ENCODE results near the gene ZSWIM3. TPM values are rescaled to one million over a fixed set of nuclear protein-coding genes. Genes with fewer than 3 reads are reported as not detected.

ZSWIM3 gene
- total and polyA plus RNA-seq, 2 of the 13 experiments (the other 11 are each of a cell fraction or from before 2014, with no cell fraction given): 5.2 to 5.8 TPM

GRCh38 chr20:45857114-45857881 lies at the start of gene ZSWIM3, which contains the start of gene ACOT8 (continued):
- TF ChIP-seq, protein P1, sequence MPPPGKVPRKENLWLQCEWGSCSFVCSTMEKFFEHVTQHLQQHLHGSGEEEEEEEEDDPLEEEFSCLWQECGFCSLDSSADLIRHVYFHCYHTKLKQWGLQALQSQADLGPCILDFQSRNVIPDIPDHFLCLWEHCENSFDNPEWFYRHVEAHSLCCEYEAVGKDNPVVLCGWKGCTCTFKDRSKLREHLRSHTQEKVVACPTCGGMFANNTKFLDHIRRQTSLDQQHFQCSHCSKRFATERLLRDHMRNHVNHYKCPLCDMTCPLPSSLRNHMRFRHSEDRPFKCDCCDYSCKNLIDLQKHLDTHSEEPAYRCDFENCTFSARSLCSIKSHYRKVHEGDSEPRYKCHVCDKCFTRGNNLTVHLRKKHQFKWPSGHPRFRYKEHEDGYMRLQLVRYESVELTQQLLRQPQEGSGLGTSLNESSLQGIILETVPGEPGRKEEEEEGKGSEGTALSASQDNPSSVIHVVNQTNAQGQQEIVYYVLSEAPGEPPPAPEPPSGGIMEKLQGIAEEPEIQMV (CRISPR knock-in tag; IDR thresholded peaks at IDR 0.05; ENCODE audit: low read depth): 0 out of 2 replicates have a peak, but pooled peaks have one; percentile 19
- peak; percentile 31; the same call in 1 of the 2 replicates for TF ChIP-seq ZNF746 (CRISPR knock-in tag; IDR thresholded peaks at IDR 0.05)
- TF ChIP-seq MTA3 (CRISPR knock-in tag; IDR thresholded peaks at IDR 0.05): no peak
- no peak for TF ChIP-seq ZNF34 (CRISPR knock-in tag; IDR thresholded peaks at IDR 0.05; ENCODE audit: borderline replicate concordance)
- no peak; the same call in 1 of the 2 replicates for TF ChIP-seq ZBED4 (CRISPR knock-in tag; IDR thresholded peaks at IDR 0.05; ENCODE audit: borderline replicate concordance)
- TF ChIP-seq TP53 (CRISPR knock-in tag; conservative IDR thresholded peaks at IDR 0.05): 0 out of 2 replicates have a peak, but pooled peaks have one; percentile 57
- TF ChIP-seq, protein P2, sequence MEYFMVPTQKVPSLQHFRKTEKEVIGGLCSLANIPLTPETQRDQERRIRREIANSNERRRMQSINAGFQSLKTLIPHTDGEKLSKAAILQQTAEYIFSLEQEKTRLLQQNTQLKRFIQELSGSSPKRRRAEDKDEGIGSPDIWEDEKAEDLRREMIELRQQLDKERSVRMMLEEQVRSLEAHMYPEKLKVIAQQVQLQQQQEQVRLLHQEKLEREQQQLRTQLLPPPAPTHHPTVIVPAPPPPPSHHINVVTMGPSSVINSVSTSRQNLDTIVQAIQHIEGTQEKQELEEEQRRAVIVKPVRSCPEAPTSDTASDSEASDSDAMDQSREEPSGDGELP (IDR thresholded peaks at IDR 0.05; ENCODE audit: borderline replicate concordance, low read depth): no peak
- TF ChIP-seq FOSL1 (CRISPR knock-in tag; IDR thresholded peaks at IDR 0.05; ENCODE audit: borderline replicate concordance): no peak; the same call in 1 of the 2 replicates
- no peak for TF ChIP-seq REL (CRISPR knock-in tag; conservative IDR thresholded peaks at IDR 0.05)
- TF ChIP-seq FOSL2 (CRISPR knock-in tag; IDR thresholded peaks at IDR 0.05): 0 out of 2 replicates have a peak, but pooled peaks have one; percentile 42
- peak; percentile 38; the same call in 1 of the 2 replicates for TF ChIP-seq ZNF530 (CRISPR knock-in tag; IDR thresholded peaks at IDR 0.05; ENCODE audit: low read depth)
- TF ChIP-seq ZNF30 (CRISPR knock-in tag; IDR thresholded peaks at IDR 0.05): no peak
- TF ChIP-seq NFE2L1 (CRISPR knock-in tag; IDR thresholded peaks at IDR 0.05; ENCODE audit: borderline replicate concordance): 0 out of 2 replicates have a peak, but pooled peaks have one; percentile 82
- peak; percentile 43 for TF ChIP-seq ZNF224 (CRISPR knock-in tag; IDR thresholded peaks at IDR 0.05)
- no peak; the same call in 1 of the 2 replicates for TF ChIP-seq AHR (CRISPR knock-in tag; IDR thresholded peaks at IDR 0.05)
- TF ChIP-seq ATF7 (IDR thresholded peaks at IDR 0.05): no peak
- TF ChIP-seq ATF7 (CRISPR knock-in tag; IDR thresholded peaks at IDR 0.05): no peak; the same call in 1 of the 2 replicates
- TF ChIP-seq RBAK (CRISPR knock-in tag; IDR thresholded peaks at IDR 0.05): no peak
- no peak for TF ChIP-seq PLRG1 (conservative IDR thresholded peaks at IDR 0.05)
- no peak for TF ChIP-seq CSRNP2 (CRISPR knock-in tag; conservative IDR thresholded peaks at IDR 0.05; ENCODE audit: low read depth)
- peak; percentile 75 for TF ChIP-seq ZNF12 (CRISPR knock-in tag; IDR thresholded peaks at IDR 0.05)
- TF ChIP-seq RORA (CRISPR knock-in tag; IDR thresholded peaks at IDR 0.05): no peak
- TF ChIP-seq ONECUT2 (CRISPR knock-in tag; IDR thresholded peaks at IDR 0.05): 0 out of 2 replicates have a peak, but pooled peaks have one; percentile 28

All from HepG2 (cell line).